HepG2 (cell line): ENCODE data around the gene PPP6R2. TPM values are rescaled to one million over a fixed set of nuclear protein-coding genes. Genes with fewer than 3 reads are reported as not detected.

ENCODE experiments used
- CC2D1A ChIP-seq: sonication (generic); formaldehyde crosslinking; IDR thresholded peaks from 2 replicates; pipeline ENCODE4 v1.8.1; 2023; ENCODE audit warnings: mild to moderate bottlenecking, missing genetic modification reagents
- DR1 ChIP-seq: sonication (generic); formaldehyde crosslinking; IDR thresholded peaks from 2 replicates; pipeline ENCODE4 v1.8.0; 2021; ENCODE audit warnings: mild to moderate bottlenecking, missing genetic modification reagents, inconsistent platforms
- FOXK2 ChIP-seq: fragments of 450-650 bp; IDR thresholded peaks from 2 replicates; pipeline ENCODE4 v1.6.1; 2016
- GABPB1 ChIP-seq: IDR thresholded peaks from 2 replicates; pipeline ENCODE4 v1.6.1; 2016; ENCODE audit warnings: mild to moderate bottlenecking, missing genetic modification reagents, moderate library complexity, missing compliant biosample characterization
- GATAD1 ChIP-seq: IDR thresholded peaks from 2 replicates; pipeline ENCODE4 v1.6.1; 2016; ENCODE audit warnings: missing genetic modification reagents, missing compliant biosample characterization
- HMGA1 ChIP-seq: sonication (generic); formaldehyde crosslinking; conservative IDR thresholded peaks from 2 replicates; pipeline ENCODE4 v1.4.0; 2020; ENCODE audit warnings: missing genetic modification reagents
- IKZF5 ChIP-seq: IDR thresholded peaks from 2 replicates; pipeline ENCODE4 v1.6.1; 2018; ENCODE audit warnings: missing genetic modification reagents, mild to moderate bottlenecking, missing compliant biosample characterization
- MBD4 ChIP-seq: IDR thresholded peaks from 2 replicates; pipeline ENCODE4 v1.6.1; 2012; ENCODE audit warnings: low read length, inconsistent platforms, borderline replicate concordance
- MBNL3 ChIP-seq: fragments of 250-450 bp; sonication (Bioruptor Pico); conservative IDR thresholded peaks from 2 replicates; pipeline ENCODE4 v1.8.0; 2022; ENCODE audit warnings: mild to moderate bottlenecking, inconsistent platforms
- MTA1 ChIP-seq: sonication (generic); formaldehyde crosslinking; IDR thresholded peaks from 2 replicates; pipeline ENCODE4 v1.4.0; 2020; ENCODE audit warnings: missing genetic modification reagents, mild to moderate bottlenecking, borderline replicate concordance
- REXO4 ChIP-seq: sonication (generic); formaldehyde crosslinking; IDR thresholded peaks from 2 replicates; pipeline ENCODE4 v1.8.0; 2022; ENCODE audit warnings: missing genetic modification reagents, mild to moderate bottlenecking, borderline replicate concordance
- RFX3 ChIP-seq: IDR thresholded peaks from 2 replicates; pipeline ENCODE4 v1.6.1; 2016; ENCODE audit warnings: missing biosample characterization, missing genetic modification reagents
- TFE3 ChIP-seq: IDR thresholded peaks from 2 replicates; pipeline ENCODE4 v1.6.1; 2016
- ZBTB20 ChIP-seq: sonication (generic); formaldehyde crosslinking; IDR thresholded peaks from 2 replicates; pipeline ENCODE4 v1.8.1; 2023; ENCODE audit warnings: missing genetic modification reagents, low read depth, mild to moderate bottlenecking, borderline replicate concordance
- ZNF124 ChIP-seq: sonication (generic); formaldehyde crosslinking; IDR thresholded peaks from 2 replicates; pipeline ENCODE4 v1.4.0; 2020; ENCODE audit warnings: missing genetic modification reagents
- ZNF260 ChIP-seq: sonication (generic); formaldehyde crosslinking; IDR thresholded peaks from 2 replicates; pipeline ENCODE4 v1.4.0; 2020; ENCODE audit warnings: missing genetic modification reagents, low read depth, mild to moderate bottlenecking, borderline replicate concordance
- ZNF577 ChIP-seq: sonication (generic); formaldehyde crosslinking; IDR thresholded peaks from 2 replicates; pipeline ENCODE4 v1.4.0; 2020; ENCODE audit warnings: mild to moderate bottlenecking, low read depth, missing genetic modification reagents, borderline replicate concordance
- ZNF609 ChIP-seq: sonication (generic); formaldehyde crosslinking; IDR thresholded peaks from 2 replicates; pipeline ENCODE4 v1.4.0; 2020; ENCODE audit warnings: mild to moderate bottlenecking, missing genetic modification reagents, borderline replicate concordance
- ZNF773 ChIP-seq: sonication (generic); formaldehyde crosslinking; IDR thresholded peaks from 2 replicates; pipeline ENCODE4 v1.4.0; 2020; ENCODE audit warnings: missing genetic modification reagents, borderline replicate concordance
- polyA plus RNA-seq, 8 experiments: library from polyadenylated mRNA; depleted of rRNA in 3 of 8; stranded (reverse) in 7 of 8; unstranded in 1 of 8; fragments of >200 nt; fragmentation: Illumina TruSeq in 4 of 8; extraction: Trizol in 4 of 8; gene quantifications; 2 replicates each; pipeline versions ENCODE4 v1.2.1 to v1.2.3, GENCODE V29; 2011 to 2016; ENCODE audit warnings: low read depth in 4 of 8, missing spikeins in 1 of 8, mixed read lengths in 1 of 8; ENCODE audit not compliant: insufficient read depth in 1 of 8
- total RNA-seq, 5 experiments: library from RNA; depleted of rRNA; stranded (reverse); fragments of >200 nt; fragmentation: Illumina TruSeq; extraction: Trizol; gene quantifications; 2 replicates each; pipeline ENCODE4 v1.2.3, GENCODE V29; 2016; ENCODE audit warnings: low read depth in 1 of 5
- TF ChIP-seq, protein P1 (sequence below): sonication (generic); formaldehyde crosslinking; IDR thresholded peaks from 2 replicates; pipeline ENCODE4 v1.8.0; 2022; ENCODE audit warnings: missing genetic modification reagents, mild to moderate bottlenecking, borderline replicate concordance

The PPP6R2 gene
- total and polyA plus RNA-seq, 2 of the 13 experiments (the other 11 are each of a cell fraction or from before 2014, with no cell fraction given) = 55.0 to 102 TPM

GRCh38 chr22:50396751-50397370 lies 53.7 kb downstream of the PPP6R2 start (continued):
- TF ChIP-seq ZNF609 (peak; percentile 100), GATAD1 (CRISPR knock-in tag) (peak; percentile 32; the same call in 1 of the 2 replicates), ZNF260 (CRISPR knock-in tag) (no peak), DR1 (no peak), IKZF5 (CRISPR knock-in tag) (peak; percentile 87), TFE3 (CRISPR knock-in tag) (peak; percentile 95), RFX3 (CRISPR knock-in tag) (no peak), GABPB1 (CRISPR knock-in tag) (peak; percentile 51; the same call in 1 of the 2 replicates), ZBTB20 (CRISPR knock-in tag) (peak; percentile 78; the same call in 1 of the 2 replicates), MTA1 (CRISPR knock-in tag) (peak; percentile 49; the same call in 1 of the 2 replicates), CC2D1A (CRISPR knock-in tag) (no peak), HMGA1 (no peak), MBD4 (no peak; the same call in 1 of the 2 replicates), ZNF124 (CRISPR knock-in tag) (no peak), REXO4 (CRISPR knock-in tag) (no peak), MBNL3 (CRISPR knock-in tag) (no peak), FOXK2 (peak; percentile 63; the same call in 1 of the 2 replicates), ZNF773 (CRISPR knock-in tag) (no peak), ZNF577 (no peak)
- TF ChIP-seq, protein P1, sequence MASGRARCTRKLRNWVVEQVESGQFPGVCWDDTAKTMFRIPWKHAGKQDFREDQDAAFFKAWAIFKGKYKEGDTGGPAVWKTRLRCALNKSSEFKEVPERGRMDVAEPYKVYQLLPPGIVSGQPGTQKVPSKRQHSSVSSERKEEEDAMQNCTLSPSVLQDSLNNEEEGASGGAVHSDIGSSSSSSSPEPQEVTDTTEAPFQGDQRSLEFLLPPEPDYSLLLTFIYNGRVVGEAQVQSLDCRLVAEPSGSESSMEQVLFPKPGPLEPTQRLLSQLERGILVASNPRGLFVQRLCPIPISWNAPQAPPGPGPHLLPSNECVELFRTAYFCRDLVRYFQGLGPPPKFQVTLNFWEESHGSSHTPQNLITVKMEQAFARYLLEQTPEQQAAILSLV (CRISPR knock-in tag) = no peak
